ENCODE measurements around the gene DEDD.

DNA sequence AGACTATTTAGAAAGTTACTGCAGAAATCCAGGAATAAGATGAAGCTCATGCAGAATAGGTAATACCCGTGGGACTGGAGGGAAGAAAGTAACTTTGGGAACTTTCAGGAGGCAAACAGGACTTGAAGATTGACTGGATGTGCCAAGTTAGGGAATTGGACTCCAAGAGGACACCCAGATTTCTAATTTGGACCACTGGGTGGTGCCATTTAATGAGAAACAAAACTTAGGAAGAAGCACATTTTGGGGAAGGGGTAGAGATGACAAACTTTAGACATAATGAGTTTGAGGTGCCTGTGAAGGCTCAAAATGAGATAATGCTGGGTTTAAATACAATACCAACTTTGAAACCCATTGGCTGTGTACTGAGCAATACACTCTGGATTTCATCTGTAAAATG is 48.2 kb upstream of the DEDD start:
- TF ChIP-seq CTCF (IDR thresholded peaks at IDR 0.05) (peak in 4 of 6 experiments; percentile 4 to 33 (median 14)), POLR2A (IDR thresholded peaks at IDR 0.05) (no peak)

All from Peyer's patch (tissue), 4 donors.